D721Med (cell line): ENCODE data around the gene ABI3.

Source experiments
- DNase-seq: peaks from one replicate; pipeline ENCODE4 v3.0.0; 2011; ENCODE audit warnings: low spot score; ENCODE audit not compliant: insufficient read length
- FAIRE-seq: peaks from 2 replicates; lab custom pipeline; 2011; peaks lifted over from hg19 to GRCh38; lab: Jason Lieb, UNC
- CTCF ChIP-seq: IDR thresholded peaks from 2 replicates; pipeline ENCODE4 v1.5.1; 2012; ENCODE audit warnings: mild to moderate bottlenecking, control low read depth; ENCODE audit not compliant: insufficient read depth; ENCODE audit errors: missing control alignments

The ABI3 gene

DNA sequence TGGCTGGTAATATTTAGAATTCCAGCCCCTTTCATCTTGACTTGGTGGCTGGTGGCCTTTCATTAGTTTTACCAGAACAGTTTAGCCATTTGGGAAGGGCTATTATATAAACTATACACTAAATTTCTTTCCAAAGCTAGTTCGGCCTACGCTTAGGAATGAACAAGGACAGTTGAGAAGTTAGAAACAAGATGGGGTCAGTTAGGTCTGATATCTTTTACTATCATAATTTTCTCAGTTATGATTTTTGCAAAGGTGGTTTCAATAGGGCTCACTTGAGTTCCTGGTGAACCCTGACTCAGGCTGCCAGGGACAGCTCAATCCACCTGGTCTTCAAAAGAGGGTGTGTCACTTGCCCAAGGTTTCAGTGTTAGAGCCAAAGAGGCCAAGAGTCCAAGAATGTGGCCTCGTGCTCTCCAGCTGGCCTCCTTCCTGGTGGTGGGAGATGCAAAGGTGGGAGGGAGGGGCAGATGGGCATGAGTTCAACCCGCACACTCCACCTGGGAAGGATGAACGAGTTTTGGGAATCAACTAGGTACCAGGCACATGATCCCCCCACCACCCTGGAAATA is 24.1 kb downstream of the ABI3 start:
- no peak for FAIRE-seq
- DNase-seq, result no peak

GRCh38 chr17:49235896-49236295 is 25.4 kb downstream of the ABI3 start:
- DNase-seq (no peak), FAIRE-seq (no peak)
- TF ChIP-seq CTCF, result no peak

More for the DNA sequence above, 24.1 kb downstream of the ABI3 start:
- TF ChIP-seq CTCF, result no peak

GRCh38 chr17:49239963-49240362 is 29.5 kb downstream of the ABI3 start:
- no peak for DNase-seq
- TF ChIP-seq CTCF, result no peak
- no peak for FAIRE-seq

- DNase-seq (no peak), FAIRE-seq (no peak)
Observed at GRCh38 chr17:49240619-49241018, 30.1 kb downstream of the ABI3 start.

GRCh38 chr17:49241040-49241439 is 30.5 kb downstream of the ABI3 start:
- TF ChIP-seq CTCF, result no peak
- no peak for FAIRE-seq
- DNase-seq, result no peak

More at GRCh38 chr17:49240619-49241018, 30.1 kb downstream of the ABI3 start:
- no peak for TF ChIP-seq CTCF

GRCh38 chr17:49241692-49242397 is 31.3 kb downstream of the ABI3 start:
- FAIRE-seq, result no peak
- TF ChIP-seq CTCF, result no peak
- DNase-seq, result no peak

DNA sequence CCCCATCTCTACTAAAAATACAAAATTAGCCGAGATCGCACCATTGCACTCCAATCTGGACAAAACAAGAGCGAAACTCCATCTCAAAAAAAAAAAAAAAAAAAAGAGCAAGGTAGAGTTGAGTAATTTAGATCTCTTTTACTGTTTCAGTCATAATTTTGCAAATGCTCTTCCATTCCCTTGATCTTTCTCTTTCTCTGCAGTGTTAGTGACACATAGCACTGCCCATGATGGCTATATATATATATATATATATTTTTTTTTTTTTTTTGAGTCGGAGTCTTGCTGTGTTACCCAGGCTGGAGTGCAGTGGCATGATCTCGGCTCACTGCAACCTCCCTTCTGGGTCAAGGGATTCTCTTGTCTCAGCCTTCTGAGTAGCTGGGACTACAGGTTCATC is 32.3 kb downstream of the ABI3 start:
- TF ChIP-seq CTCF, result no peak
- FAIRE-seq (no peak), DNase-seq (no peak)
